KMS-11 (cell line): ENCODE measurements around the gene MACROD1.

Source experiments
- H2AFZ ChIP-seq: fragments of 200-600 bp; sonication (generic); 2 replicates; pipeline ENCODE4 v1.6.1; 2016; ENCODE audit warnings: antibody characterized with exemption, mixed run types, low read depth
- H3K27ac ChIP-seq: fragments of 200-600 bp; sonication (generic); 2 replicates; pipeline ENCODE4 v1.6.1; 2016; ENCODE audit warnings: mild to moderate bottlenecking, mixed run types
- H3K27me3 ChIP-seq: fragments of 200-600 bp; sonication (generic); 2 replicates; pipeline ENCODE4 v1.6.1; 2017; ENCODE audit warnings: mild to moderate bottlenecking, low read depth, mixed run types, moderate library complexity; ENCODE audit not compliant: insufficient read depth
- H3K36me3 ChIP-seq: fragments of 200-600 bp; sonication (generic); 2 replicates; pipeline ENCODE4 v1.6.1; 2017; ENCODE audit warnings: mild to moderate bottlenecking, mixed run types; ENCODE audit not compliant: insufficient read depth
- H3K4me1 ChIP-seq: fragments of 200-600 bp; sonication (generic); 2 replicates; pipeline ENCODE4 v1.6.1; 2016; ENCODE audit warnings: mild to moderate bottlenecking, low read depth, mixed run types; ENCODE audit not compliant: poor library complexity, severe bottlenecking
- H3K4me2 ChIP-seq: fragments of 200-600 bp; sonication (generic); 2 replicates; pipeline ENCODE4 v1.7.0; 2016; ENCODE audit warnings: mild to moderate bottlenecking, mixed run types
- H3K4me3 ChIP-seq: fragments of 200-600 bp; sonication (generic); IDR thresholded peaks from 2 replicates; pipeline ENCODE4 v1.6.1; 2017; ENCODE audit warnings: low read depth, low read length, mixed read lengths; ENCODE audit not compliant: insufficient read depth
- H3K79me2 ChIP-seq: fragments of 200-600 bp; sonication (generic); 2 replicates; pipeline ENCODE4 v1.6.1; 2016; ENCODE audit warnings: low read depth, mixed run types; ENCODE audit not compliant: insufficient read depth
- H3K9ac ChIP-seq: fragments of 200-600 bp; sonication (generic); 2 replicates; pipeline ENCODE4 v1.6.1; 2016; ENCODE audit warnings: mild to moderate bottlenecking, mixed run types
- H4K20me1 ChIP-seq: fragments of 200-600 bp; sonication (generic); 2 replicates; pipeline ENCODE4 v1.6.1; 2016; ENCODE audit warnings: mild to moderate bottlenecking, mixed run types; ENCODE audit not compliant: insufficient read depth
- CTCF ChIP-seq: fragments of 200-600 bp; sonication (generic); conservative IDR thresholded peaks from 2 replicates; pipeline ENCODE4 v1.6.1; 2017; ENCODE audit warnings: low read depth, mild to moderate bottlenecking, antibody characterized with exemption, low read length, moderate library complexity, mixed read lengths

MACROD1 gene

GRCh38 chr11:64151337-64151736 lies 14.6 kb downstream of the MACROD1 start:
- peaks cover 7% of the 10 kb centered on the region for H3K4me1 ChIP-seq
- H3K79me2 ChIP-seq = no peaks in the 10 kb centered on the region
- H3K4me3 ChIP-seq = no peak overlapping the region
- no peak overlapping the region for H2AFZ ChIP-seq
- H3K4me2 ChIP-seq = no peak overlapping the region
- H3K9ac ChIP-seq = no peak overlapping the region
- H3K36me3 ChIP-seq = no peaks in the 10 kb centered on the region
- H3K27me3 ChIP-seq = no peaks in the 10 kb centered on the region
- no peaks in the 10 kb centered on the region for H4K20me1 ChIP-seq
- no peak for TF ChIP-seq CTCF
- H3K27ac ChIP-seq = no peak overlapping the region

DNA sequence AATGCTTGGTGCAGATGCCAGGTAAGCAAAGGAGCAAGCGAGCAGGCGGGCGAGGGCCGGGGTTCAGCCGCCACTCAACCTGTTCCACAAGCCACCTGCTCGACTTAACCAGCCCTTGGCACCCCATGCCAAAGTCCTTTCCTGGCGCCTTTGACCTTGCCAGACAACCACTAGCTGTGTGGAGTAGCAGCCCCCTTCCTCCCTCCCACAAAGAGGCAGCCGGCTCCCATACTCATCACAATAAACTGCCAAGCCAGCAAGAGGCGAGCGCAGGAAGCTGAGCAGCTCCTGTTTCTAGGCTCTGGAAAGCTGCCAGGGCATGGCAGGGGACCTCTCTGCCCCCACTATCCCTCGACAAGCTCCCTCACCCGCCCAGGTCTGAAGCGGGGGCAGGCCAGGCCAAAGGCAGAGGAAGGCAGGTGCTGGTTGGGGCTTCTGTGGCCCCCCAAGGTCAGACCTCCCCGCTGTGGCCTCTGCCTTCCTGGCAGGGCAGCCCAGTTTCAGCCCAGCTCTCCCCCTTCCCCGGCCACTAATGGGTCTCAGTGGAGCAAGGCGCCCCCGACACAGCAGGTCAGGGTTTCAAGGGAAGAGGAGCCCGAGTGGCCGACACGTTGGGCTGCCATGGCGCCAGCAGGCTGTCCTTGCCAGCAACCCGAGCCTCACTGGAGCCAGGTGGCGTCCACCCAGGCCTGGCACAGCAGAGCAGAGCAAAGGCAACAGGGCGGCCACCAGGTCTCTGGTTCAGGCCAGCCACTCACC lies 15.3 kb downstream of the MACROD1 start:
- no peak overlapping the region for H3K9ac ChIP-seq
- no peak overlapping the region for H3K4me2 ChIP-seq
- H3K79me2 ChIP-seq = no peaks in the 10 kb centered on the region
- no peaks in the 10 kb centered on the region for H3K36me3 ChIP-seq
- H4K20me1 ChIP-seq = no peaks in the 10 kb centered on the region
- H3K4me1 ChIP-seq = peaks cover 7% of the 10 kb centered on the region
- no peak overlapping the region for H3K27ac ChIP-seq
- H2AFZ ChIP-seq = no peak overlapping the region
- no peak for TF ChIP-seq CTCF
- H3K4me3 ChIP-seq = no peak overlapping the region
- H3K27me3 ChIP-seq = no peaks in the 10 kb centered on the region

- Histone ChIP-seq H3K36me3 (no peaks in the 10 kb centered on the region), H4K20me1 (no peaks in the 10 kb centered on the region), H3K4me1 (peaks cover 7% of the 10 kb centered on the region), H3K4me3 (no peak overlapping the region), H2AFZ (no peak overlapping the region), H3K4me2 (no peak overlapping the region), H3K27me3 (no peaks in the 10 kb centered on the region), H3K79me2 (no peaks in the 10 kb centered on the region), H3K27ac (no peak overlapping the region), H3K9ac (no peak overlapping the region)
- TF ChIP-seq CTCF = no peak
Measured at GRCh38 chr11:64150051-64150450, 15.9 kb downstream of the MACROD1 start.

DNA sequence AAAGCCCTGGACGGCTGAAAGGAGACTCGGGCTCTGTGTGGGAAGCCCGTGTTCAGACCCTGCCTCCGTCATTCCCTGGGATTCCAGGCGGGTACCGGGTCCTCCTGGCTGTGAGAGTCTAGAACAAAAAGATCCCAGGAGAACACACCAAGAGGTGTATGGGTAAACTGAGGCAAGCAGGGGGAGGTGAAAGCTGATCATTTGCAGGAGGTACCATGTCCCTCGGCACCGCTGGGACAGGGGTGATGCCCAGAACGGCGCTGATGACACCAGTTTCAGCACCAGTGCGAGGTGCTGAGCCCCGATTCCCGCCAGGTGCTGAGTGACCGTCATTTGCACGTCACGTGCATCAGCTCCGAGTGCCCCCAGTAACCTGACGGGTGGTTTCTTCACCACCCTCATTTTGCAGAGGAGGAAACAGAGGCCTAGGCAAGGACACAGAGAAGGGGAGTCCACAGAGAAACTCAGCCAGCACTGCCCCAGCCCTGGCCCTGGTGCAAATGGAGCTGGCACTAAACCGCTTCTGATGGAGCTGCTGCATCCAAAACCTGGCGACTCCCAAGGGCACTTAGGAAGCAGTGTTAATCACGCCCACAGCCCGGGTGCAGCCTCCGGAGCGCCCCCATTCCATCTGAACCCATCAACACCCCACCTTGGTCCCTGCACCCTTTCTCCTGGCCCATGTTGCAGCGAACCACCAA lies 16.8 kb downstream of the MACROD1 start:
- Histone ChIP-seq H3K27me3 (no peaks in the 10 kb centered on the region), H3K27ac (no peak overlapping the region), H3K4me3 (no peak overlapping the region), H3K9ac (no peak overlapping the region), H3K4me2 (no peak overlapping the region), H3K79me2 (no peaks in the 10 kb centered on the region), H2AFZ (no peak overlapping the region), H3K36me3 (no peaks in the 10 kb centered on the region), H3K4me1 (peaks cover 7% of the 10 kb centered on the region), H4K20me1 (no peaks in the 10 kb centered on the region)
- peak; percentile 61; the same call in 1 of the 2 replicates for TF ChIP-seq CTCF
